GM19240 (cell line): ENCODE results near the gene HS3ST5.
"Not testable (repeated sequence)": the region's sequence is repeated elsewhere in the genome, so short reads cannot be mapped to it uniquely, and the experiment has no call there.

Source experiments
- DNase-seq: peaks from one replicate; pipeline ENCODE4 v3.0.0; 2011; ENCODE audit warnings: low spot score; ENCODE audit not compliant: insufficient read length

HS3ST5 gene

GRCh38 chr6:114092943-114093342 is 249.9 kb downstream of the HS3ST5 start:
- no peak for DNase-seq

GRCh38 chr6:114090626-114091025 is 252.2 kb downstream of the HS3ST5 start:
- no peak for DNase-seq

DNA sequence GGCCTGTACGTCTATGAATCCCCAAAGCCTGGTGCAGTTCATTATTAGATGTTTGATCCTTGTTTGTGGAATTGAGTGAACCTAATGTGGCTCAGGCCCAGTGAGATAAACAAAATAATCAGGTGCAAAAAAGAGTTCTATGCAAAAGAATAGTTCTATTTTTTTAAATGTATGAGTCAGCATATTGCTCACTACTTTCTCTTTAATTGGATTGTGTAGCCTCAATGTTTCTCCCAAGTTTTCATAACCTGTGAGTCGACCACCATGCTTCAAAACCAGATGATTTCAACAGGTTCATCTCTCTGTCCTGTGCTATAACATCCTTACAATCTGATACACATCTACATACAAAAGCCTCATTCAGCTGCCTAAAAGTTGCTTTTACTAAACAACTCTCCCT is 255.3 kb downstream of the HS3ST5 start:
- DNase-seq: no peak

DNA sequence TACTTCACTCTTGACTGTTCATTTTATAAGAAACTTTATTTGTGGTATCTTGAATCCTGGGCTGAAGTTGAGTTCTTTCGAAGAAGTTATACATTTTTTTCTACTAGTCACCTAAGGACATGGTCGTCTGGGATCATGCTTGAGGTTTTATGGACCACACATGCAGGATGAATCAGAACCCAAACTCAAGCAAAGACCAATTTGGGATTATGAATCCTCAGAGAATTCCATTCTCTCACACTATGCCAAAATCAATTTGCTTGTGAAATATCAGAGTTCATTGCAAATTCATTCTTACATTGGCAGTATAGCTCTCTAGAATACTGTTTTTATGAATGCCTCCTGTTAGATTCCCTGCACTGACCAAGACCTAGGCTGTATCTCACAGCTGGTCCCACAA is 257.6 kb downstream of the HS3ST5 start:
- no peak for DNase-seq

- DNase-seq: no peak
Measured at GRCh38 chr6:114084327-114084890, 258.4 kb downstream of the HS3ST5 start.

GRCh38 chr6:114083251-114083650 is 259.6 kb downstream of the HS3ST5 start:
- no peak for DNase-seq

DNA sequence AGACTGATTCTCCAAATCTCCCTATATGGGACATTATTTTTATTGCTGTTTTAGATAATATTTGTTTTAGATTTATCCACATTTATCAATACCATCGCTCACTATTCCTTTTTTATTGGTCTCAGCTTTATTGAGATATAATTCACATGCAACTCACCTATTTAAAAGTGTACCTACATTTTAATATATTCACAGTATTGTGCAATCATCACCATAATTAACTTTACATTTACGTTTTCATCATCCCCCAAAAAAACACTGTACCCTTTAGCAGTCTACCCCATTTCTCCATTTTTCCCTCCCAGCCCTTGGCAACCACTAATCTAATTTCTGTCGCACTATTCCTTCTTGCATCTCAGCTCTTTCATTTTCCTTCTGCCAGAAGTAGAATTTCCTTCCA is 261.1 kb downstream of the HS3ST5 start:
- DNase-seq: no peak

- DNase-seq: no peak
Measured at GRCh38 chr6:114080891-114081510, 261.8 kb downstream of the HS3ST5 start.

DNA sequence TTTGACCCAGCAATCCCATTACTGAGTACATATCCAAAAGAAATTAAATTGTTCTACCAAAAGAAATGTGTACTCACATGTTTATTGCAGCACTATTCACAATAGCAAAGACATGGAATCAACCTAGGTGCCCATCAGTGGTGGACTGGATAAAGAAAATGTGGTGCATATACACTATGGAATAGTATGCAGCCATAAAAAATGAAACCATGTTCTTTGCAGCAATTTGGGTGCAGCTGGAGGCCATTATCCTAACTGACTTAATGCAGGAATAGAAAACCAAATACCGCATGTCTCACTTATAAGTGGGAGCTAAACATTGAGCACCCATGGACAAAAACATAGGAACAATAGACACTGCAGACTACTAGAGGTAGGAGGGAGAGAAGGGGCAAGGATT is 262.4 kb downstream of the HS3ST5 start:
- not testable (repeated sequence) for DNase-seq

- DNase-seq: no peak
Measured at GRCh38 chr6:114075777-114076176, 267.0 kb downstream of the HS3ST5 start.

GRCh38 chr6:114075300-114075699 is 267.5 kb downstream of the HS3ST5 start:
- no peak for DNase-seq

- no peak for DNase-seq
Measured at GRCh38 chr6:114068771-114069170, 274.1 kb downstream of the HS3ST5 start.

DNA sequence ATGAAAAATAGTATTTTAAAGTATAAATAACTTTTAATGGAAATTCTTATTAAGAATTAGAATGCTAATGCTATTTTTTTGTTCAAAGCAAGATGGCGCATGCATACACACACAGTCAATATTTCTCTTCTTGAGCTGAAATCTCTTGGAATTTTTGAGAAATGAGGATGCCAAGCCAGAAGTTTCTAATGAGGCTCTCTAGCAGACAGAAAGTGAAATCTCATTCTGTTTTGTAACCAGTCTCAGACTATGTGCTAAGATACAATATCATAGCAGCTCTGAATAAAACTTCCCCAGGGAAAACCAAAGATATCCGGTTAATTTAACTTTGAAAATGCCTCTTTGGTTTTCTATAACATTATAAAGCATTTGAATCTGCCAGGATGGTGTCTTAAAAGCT is 274.7 kb downstream of the HS3ST5 start:
- DNase-seq: no peak

GRCh38 chr6:114064862-114065261 is 278.0 kb downstream of the HS3ST5 start:
- DNase-seq: no peak

DNA sequence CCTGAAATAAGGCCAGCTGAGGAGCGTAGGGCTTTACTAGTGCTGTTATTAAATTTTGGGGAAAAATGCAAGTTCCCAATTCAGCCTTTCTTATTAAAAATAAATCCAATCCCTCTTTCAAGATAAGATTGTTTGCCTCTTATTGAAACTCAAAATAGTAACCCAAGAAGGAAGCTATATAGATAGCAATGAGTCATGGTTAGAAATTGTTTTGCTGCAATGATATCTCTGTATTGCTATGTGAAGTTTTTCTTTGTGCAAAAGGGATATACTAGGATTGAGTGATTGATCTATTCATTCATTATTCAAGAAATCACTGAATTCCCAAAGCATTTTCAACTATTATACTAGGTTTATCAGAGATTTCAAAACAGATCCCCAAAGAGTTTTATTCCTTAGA is 278.9 kb downstream of the HS3ST5 start:
- no peak for DNase-seq

GRCh38 chr6:114062199-114062598 is 280.6 kb downstream of the HS3ST5 start:
- no peak for DNase-seq

DNA sequence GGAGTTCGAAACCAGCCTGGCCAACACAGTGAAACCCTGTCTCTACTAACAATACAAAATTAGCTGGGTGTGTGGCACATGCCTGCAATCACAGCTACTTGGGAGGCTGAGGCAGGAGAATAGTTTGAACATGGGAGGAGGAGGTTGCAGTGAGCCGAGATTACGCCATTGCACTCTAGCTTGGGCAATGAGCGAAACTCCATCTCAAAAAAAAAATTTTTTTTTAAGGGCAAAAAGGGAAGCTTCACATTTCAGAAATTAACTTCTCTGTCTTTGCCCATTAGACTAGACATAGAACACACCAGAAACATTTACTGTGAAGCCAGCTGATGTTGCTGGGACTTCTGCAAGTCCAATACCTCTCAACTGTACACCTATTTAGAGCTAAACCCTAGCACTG is 281.1 kb downstream of the HS3ST5 start:
- DNase-seq: no peak

GRCh38 chr6:114061116-114061515 is 281.7 kb downstream of the HS3ST5 start:
- no peak for DNase-seq

GRCh38 chr6:114058435-114058834 is 284.4 kb downstream of the HS3ST5 start:
- DNase-seq: no peak

GRCh38 chr6:114055763-114056162 is 287.1 kb downstream of the HS3ST5 start:
- DNase-seq: no peak

- DNase-seq: no peak
Measured at GRCh38 chr6:114055349-114055748, 287.5 kb downstream of the HS3ST5 start.

DNA sequence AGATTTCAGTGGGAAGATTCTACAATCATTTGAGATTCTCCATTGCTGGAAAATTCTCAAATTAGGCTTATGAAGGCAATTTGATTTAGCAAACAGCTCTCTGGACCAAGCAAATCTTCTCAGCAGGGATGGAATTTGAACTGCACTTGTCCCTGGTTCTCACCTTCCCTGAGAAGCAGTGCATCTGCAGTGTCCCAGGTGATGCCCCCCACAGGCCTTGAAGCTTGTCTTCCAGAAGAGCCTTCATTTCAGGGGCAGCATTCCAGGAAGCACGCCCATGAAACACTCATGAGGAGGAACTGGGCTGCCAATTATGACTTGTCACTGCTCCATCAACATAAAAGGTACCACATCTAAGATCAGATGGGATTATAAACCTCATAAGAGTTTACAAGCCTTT is 289.0 kb downstream of the HS3ST5 start:
- DNase-seq: no peak

DNA sequence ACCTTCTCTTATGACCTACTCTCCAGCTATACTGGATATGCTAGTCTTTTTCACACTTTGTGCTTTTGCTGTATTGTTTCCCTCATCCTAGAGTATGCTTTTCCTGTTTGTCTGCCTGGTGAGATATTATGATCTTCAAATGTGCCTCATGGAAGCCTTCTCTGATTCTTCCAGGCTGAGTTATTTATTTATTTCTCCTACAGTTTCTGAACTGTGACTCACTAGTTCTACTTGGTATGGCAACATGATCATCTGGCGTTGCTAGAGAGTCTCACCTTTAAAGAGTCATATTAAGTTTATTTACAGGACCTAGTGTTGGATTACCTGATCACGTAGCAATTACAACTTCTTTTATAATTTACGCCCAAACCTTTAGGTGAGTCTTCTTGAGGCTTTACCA is 290.7 kb downstream of the HS3ST5 start:
- DNase-seq: no peak

- DNase-seq: no peak
Measured at GRCh38 chr6:114051031-114051430, 291.8 kb downstream of the HS3ST5 start.
